Activated T-helper 1 cell treated with Interleukin-2 at 50 U/mL for 16 hours (primary cell): ENCODE results near the gene SHC2.
"Not testable (repeated sequence)": the region's sequence is repeated elsewhere in the genome, so short reads cannot be mapped to it uniquely, and the experiment has no call there.

Experiments used
- DNase-seq: peaks from one replicate; pipeline ENCODE4 v3.0.0-alpha.2; 2020; ENCODE audit warnings: low read depth

SHC2 gene

DNA sequence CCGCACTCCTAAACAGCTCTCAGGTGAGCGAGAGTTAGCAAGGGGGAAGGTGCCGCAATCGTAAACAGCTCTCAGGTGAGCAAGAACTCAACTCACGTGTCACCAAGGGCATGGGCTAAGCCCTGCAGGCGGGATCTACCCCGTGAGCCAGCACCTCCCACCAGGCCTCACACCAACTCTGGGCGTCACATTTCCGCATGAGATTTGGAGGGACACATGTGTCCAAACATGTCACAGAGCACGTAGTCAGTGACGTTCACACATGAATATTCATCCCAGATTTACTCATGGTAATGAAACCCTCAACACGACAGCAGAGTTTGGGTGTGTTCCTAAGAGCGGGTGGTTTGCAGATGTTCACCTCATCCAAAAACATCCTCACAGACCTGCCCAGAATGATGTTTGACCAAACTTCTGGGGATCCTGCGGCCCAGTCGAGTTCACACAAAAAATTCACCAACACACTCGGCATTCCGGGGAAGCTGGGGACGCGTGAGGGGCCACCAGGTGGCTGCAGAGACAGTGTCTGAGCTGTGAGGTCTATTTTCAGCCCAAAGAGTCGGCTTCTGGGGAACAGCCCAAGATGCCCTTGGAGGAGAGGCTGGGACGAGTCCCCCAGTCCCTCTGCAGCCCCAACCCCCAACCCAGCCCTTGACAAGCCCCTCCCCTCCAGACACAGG lies 71.4 kb downstream of the SHC2 start:
- DNase-seq = no peak

DNA sequence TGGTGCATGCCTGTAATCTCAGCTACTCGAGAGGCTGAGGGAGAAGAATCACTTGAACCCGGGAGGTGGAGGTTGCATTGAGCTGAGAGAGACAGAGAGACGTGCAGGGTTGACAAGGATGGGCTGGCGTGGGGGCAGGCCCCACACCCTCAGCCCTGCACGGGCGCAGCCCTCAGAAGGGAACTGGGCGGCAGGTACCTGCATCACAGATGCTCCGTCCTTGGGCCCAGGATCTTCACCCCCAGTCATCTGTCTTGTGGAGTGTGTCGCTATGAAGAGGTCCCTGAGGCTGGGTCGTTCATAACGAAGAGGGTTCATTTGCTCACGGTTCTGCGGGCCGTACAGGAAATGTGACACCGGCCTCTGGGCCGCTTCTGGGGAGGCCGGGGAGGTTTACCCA lies 72.1 kb downstream of the SHC2 start:
- no peak for DNase-seq

DNA sequence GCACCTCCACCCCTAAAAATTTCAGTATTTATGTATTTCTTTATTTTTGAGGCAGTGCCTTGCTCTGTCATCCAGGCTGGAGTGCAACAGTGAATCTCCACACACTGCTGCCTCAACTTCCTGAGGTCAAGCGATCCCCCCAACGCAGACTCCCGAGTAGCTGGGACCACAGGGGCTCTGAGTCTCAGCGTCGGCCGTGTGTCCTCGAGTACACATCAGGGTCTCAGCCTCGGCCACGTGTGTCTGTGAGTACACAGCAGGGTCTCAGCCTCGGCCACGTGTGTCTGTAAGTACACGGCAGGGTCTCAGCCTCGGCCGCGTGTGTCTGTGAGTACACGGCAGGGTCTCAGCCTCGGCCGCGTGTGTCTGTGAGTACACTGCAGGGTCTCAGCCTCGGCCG lies 73.1 kb downstream of the SHC2 start:
- DNase-seq = no peak

DNA sequence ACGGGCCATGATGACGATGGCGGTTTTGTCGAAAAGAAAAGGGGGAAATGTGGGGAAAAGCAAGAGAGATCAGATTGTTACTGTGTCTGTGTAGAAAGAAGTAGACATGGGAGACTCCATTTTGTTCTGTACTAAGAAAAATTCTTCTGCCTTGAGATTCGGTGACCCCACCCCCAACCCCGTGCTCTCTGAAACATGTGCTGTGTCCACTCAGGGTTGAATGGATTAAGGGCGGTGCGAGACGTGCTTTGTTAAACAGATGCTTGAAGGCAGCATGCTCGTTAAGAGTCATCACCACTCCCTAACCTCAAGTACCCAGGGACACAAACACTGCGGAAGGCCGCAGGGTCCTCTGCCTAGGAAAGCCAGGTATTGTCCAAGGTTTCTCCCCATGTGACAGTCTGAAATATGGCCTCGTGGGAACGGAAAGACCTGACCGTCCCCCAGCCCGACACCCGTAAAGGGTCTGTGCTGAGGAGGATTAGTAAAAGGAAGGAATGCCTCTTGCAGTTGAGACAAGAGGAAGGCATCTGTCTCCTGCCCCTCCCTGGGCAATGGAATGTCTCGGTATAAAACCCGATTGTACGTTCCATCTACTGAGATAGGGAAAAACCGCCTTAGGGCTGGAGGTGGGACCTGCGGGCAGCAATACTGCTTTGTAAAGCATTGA lies 74.1 kb downstream of the SHC2 start:
- DNase-seq = not testable (repeated sequence)

DNA sequence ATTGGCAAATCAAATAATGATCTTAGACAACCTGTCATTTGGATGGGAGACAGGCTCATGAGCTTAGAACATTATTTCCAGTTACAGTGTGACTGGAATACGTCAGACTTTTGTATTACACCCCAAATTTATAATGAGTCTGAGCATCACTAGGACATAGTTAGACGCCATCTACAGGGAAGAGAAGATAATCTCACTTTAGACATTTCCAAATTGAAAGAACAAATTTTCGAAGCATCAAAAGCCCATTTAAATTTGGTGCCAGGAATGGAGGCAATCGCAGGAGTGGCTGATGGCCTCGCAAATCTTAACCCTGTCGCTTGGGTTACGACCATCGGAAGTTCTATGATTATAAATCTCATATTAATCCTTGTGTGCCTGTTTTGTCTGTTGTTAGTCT lies 74.6 kb downstream of the SHC2 start:
- DNase-seq = not testable (repeated sequence)

DNA sequence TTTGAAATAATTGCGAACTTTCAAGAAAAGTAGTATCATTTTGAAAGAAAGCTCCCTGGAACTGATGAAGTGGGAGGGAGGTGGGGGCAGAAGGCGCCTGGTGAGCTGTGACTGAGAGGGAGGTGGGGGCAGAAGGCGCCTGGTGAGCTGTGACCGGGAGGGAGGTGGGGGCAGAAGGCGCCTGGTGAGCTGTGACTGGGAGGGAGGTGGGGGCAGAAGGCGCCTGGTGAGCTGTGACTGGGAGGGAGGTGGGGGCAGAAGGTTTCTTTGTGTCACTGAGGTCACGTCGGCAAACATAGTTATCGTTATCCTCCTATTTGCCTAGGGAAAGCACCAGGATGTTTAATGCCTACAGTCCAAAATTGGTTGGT lies 76.0 kb downstream of the SHC2 start:
- no peak for DNase-seq

DNA sequence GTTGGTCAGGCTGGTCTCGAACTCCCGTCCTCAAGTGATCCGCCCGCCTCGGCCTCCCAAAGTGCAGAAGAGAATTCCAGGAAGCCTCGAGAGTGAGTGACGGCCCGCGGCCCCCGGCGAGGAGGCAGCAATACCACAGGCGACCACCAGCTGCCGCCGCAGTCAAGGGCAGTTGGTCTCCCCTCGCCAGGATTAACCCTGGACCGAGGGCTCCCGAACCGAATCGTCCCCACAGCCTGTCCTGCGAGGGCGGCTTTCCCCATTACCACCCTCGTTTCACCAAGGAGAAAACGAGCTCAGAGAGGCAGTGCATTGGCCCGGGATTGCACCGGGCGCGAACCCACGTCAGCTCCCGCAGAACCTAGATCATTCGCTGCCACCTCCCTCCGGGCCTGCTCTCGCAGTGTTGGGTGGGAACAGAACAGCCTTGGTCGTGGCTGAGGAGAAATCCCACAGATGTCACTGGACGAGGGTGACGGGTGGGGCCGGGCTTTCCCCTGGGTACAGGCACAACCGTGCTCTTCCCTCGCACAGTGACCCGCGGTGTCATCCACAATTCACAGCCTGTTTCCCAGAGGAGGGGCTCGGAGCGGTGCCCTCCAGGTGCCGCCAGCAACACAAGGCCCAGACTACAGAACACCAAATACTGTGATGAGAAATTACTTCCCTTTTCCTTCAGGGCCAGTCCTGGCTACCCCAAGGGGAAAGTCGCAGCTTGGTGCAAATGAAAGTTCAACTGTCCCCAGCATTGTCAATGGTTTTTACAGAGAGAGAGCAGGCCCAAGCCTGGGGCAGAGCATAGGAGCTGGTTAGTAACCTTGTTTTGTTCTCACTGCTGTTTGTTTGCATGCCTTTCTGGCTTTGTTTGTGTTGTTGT lies 76.7 kb downstream of the SHC2 start:
- no peak for DNase-seq

DNA sequence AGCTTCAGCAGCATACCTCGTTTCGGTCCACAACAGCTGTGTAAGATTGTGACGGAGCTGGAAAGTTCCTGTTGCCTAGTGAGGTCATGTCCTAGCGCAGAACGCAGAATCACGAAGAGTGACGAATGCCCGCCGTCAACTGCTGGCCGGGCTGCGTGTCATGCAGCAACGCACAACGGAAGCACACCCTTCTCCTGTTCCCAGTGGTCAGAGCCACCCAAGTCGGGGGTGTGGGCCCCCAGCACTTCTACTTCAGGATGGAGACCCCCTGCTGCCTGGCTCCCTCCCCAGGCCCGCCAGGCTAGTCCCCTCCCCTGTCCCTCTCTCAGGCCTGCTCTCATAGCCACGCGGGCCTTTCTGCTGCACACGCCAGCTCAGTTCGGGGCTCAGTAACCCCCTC lies 77.8 kb downstream of the SHC2 start:
- DNase-seq = no peak

DNA sequence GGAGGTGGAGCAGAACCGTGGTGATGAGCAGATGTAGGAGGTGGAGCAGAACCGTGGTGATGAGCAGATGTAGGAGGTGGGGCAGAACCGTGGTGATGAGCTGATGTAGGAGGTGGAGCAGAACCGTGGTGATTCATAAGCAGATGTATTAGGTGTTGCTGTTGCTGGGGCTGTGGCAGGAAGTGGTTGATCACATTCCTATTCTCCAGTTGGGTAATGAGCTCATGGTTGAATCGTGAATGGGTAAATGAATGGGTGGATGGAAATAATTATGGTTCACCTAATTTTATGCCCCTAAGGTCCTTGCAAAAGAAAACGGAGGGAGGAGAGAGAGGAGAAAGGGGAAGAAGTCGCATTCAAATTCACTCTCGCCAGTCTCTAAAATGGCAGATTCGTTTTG lies 78.3 kb downstream of the SHC2 start:
- not testable (repeated sequence) for DNase-seq

DNA sequence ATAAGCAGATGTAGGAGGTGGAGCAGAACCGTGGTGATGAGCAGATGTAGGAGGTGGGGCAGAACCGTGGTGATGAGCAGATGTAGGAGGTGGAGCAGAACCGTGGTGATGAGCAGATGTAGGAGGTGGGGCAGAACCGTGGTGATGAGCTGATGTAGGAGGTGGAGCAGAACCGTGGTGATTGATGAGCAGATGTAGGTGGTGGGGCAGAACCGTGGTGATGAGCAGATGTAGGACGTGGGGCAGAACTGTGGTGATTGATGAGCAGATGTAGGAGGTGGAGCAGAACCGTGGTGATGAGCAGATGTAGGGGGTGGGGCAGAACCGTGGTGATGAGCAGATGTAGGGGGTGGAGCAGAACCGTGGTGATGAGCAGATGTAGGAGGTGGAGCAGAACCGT lies 78.9 kb downstream of the SHC2 start:
- not testable (repeated sequence) for DNase-seq

DNA sequence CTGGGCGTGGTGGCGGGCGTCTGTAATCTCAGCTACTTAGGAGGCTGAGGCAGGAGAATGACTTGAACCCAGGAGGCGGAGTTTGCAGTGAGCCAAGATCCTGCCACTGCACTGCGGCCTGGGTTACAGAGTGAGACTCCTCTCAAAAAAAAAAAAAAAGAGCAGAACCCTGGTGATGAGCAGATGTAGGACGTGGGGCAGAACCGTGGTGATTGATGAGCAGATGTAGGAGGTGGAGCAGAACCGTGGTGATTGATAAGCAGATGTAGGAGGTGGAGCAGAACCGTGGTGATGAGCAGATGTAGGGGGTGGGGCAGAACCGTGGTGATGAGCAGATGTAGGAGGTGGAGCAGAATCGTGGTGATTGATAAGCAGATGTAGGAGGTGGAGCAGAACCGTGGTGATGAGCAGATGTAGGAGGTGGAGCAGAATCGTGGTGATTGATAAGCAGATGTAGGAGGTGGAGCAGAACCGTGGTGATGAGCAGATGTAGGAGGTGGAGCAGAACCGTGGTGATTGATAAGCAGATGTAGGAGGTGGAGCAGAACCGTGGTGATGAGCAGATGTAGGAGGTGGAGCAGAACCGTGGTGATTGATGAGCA lies 80.1 kb downstream of the SHC2 start:
- not testable (repeated sequence) for DNase-seq

DNA sequence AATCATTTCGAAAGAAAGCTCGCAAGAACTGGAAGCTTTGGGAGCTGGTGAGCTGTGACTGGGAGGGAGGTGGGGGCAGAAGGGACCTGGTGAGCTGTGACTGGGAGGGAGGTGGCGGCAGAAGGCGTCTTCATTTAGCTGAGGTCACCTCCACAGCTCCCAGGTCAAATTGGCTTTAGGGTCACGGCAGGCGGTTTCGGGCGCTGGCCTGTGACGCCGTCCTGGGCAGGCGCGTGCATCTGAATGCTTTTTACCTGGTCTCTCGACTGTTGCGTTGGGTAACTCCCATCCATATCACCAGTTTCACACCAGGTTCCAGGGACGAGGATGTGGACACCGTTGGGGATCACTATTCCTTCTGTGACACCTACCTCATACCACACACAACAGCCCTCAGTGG lies 81.0 kb downstream of the SHC2 start:
- no peak for DNase-seq

DNA sequence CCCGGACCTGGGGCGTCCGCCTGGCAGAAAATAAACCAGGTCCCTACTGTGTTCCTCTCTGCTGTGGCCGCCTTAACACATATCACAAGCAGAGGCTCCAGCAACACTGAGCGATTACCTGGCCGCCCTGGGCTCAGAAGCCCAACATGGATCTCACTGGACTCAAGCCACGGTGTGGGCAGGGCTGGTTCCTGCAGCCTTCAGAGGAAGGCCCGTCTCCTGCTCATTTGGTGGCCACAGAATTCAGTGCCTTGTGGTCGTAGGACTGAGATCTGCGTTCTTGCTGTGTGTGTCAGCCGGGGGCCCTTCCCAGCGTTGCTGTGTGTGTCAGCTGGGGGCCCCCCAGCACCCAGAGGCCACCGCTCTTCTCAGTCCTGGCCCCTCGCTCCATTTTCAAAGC lies 82.1 kb downstream of the SHC2 start:
- DNase-seq = no peak

DNA sequence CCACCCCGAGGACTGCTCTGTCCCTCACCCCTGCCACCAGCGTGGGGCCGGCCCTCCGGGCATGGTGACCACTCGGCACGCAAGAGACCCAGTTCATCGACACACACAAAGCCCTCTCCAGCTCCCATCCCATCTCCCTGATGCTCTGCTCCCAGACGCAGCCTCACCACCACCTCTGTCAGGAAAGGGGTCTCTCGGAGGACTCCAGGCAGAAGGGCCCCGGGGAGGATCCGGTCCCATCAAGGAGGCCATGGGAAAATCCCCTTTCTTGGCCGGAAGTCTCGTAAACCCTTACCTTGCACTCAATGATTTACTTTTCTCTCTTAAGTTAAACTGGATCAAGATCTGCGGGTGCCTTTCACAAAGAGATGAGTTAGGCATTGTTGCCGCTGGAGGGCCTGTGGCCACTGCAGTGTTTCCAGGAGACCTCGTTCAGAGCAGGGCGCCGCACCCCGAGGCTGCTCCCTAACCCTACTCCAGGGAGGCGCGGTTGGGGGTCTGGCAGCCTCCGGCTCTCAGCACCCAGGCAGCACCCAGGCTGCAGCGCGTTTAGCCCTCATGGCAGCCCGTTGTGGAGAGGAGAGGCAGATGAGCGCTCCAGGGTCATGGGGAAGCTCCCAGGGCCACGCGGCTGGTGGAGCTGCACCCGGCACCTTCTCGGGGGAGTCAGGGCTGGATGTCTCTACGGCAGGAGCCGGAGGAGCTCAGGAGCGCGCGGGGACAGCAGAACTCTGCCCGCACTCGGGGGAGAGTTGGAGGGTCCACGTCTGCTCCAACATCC lies 82.8 kb downstream of the SHC2 start:
- DNase-seq = no peak

DNA sequence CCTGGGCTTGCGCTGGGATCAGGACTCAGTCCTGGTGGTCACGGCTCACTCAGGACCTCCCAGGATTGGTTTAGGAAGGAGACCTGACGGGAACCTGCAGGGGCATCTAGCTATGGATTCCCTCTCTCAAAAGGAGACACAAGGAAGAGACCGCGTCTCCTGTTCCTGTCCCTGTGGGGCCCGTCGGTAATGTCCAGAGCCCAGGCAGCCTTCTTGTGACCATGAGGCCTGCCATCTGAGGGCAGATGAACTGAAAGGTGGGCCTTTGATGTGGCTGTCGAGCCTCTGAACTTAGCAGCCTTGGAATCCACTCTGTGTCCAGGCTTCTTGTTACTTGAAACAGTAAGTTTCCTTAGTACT lies 84.7 kb downstream of the SHC2 start:
- DNase-seq = no peak

DNA sequence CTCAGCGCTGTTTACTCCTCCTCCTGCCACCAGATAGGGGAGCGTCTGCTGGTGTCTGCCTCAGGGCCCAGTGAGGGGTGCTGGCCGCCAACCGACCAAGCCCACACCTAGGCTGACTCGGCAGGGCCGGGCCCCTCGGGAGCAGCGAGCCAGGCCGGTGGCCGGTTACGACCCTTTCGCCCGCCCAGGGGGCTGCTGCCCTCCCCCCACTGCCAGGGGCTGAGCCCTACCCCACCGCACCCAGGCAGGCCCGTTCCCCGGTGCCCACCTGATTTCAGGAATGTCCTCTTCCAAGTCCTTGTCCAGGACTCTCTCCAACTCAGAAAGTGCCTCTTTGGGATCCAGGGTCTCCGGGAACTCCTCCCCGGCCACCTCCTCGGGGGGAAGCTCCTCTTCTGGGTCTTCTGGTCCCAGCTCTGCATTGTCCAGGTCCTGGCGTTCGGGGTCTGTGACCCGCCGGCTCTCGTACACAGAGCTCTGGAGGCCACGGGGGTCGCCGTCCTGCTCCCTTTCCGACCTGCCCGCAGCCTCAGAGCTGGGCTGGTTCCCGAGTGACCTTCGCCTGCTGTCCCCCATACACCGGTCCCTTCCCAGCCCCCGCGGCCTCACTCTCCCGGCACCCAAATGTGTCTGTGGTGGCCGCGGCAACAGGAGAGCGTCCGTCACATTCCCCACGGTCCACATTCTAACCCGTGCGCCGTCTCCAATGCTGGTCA lies 85.3 kb downstream of the SHC2 start:
- DNase-seq = no peak

DNA sequence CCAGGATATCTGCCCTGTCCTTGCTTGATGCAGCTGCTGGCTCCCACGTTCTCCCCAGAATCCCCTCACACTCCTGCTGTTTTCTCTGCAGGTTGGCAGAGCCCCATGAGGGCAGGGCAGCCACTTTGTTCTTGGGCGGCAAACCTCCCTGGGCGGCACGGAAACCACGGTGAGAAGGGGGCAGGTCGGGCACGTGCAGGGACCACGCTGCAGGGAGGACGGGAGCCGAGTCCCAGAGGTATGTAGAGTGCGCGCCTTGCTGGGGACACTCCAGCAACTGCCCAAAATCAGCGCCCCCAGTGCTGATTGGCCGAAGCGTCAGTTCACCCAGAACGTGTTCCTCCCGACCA lies 86.0 kb downstream of the SHC2 start:
- no peak for DNase-seq

DNA sequence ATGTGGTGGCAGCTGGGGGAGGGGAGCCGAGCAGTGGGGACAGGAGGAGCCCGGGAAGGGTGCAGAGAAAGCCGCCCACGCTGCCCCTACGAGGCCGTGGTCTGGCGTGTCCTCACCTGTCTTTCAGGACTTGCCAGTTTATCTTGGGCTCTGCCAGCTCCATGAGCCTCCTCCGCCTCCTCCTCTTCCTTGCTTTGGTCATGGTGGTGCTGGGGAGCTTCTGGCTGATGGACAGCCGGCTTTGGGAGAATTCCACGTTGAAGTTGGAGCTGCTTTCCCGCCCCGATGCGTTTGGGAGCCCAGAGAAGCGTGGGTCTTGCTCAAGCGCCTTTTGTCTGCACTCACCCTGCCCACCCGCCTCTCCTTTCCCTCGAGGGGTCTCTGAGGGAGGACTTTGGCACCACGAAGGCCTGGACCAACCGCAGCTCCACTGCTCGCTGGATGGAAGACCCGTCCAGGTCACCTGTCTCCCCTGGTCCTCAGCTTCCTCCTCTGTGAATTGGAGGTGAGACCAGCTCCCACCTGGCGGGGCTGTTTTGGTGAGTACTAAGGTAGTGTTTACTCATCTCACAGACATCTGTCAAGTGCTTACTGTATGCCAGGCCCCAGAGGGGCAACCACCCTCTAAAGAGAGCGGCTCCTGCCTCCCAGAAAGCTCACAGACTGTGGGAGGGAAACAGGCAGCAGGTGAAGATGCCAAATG lies 86.5 kb downstream of the SHC2 start:
- no peak for DNase-seq

DNA sequence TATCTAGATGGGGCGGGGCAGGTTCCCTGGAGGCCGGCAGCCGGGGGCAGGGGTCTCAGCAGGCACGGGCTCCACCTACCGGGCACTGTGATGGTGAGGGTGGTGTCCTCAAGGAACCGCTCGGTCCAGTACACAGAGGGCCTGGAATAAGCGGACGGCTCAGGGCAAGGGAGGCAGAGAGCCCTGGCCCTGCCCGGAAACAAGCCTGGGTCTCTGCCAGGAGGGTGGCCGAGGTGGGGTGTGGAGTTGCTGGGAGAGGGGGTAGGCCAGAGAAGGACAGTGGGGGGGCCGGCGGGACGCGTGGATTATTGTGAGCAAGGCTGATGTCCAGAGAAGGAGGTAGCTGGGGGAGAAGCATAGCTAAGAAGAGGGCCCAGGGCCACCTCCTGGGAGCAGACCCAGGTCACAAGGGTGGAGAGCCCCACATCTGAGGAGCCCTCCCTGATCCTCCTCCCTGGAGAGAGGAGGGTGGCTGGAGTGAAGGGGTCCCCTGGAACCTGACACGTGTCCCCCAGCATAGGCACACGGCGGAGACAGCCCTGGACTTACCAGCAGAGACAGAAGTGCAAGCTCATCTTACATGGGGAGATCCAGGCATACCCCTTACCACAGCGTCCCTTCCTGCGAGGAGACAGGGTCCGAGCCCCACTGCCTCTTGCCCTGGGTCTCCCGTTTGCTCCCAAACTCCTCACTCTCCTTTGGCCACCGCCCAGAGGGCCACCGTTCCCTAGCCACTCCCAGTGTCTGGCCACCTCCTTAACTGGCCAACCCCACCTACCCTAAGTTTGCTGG lies 87.2 kb downstream of the SHC2 start:
- DNase-seq = no peak

DNA sequence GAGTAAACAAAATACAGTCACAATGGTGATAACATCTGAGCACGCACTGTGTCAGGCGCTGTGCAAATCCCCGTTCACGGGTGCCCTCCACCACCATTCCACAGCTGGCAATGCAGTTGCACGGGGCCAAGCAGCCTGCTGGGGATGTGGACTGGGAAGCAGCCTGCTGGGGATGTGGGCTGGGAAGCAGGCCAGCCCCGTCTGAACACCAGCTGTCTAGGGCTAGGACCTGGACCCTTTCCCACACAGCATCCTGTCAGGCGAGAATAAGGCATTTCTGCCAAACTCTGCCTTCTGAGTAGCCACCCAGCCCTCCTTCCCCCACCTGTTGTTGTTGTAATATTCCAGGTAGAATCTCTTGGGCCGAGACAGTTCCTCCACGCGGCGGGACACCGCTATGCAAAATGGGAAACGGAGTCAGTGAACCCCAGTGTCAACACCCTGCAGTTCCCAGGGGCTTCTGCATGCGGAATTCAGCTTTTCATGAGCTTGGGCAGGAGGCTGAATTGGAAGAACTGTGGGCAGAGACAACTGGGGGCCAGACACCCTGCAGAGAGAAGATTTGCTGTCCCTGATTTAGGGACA lies 88.4 kb downstream of the SHC2 start:
- DNase-seq = no peak
